Measurements from ENCODE around the gene TMA16.

TMA16 gene

GRCh38 chr4:163500586-163500985 is 6.1 kb downstream of the TMA16 start:
- no peak for FAIRE-seq
- DNase-seq (ENCODE audit: insufficient read length, low spot score) = no peak
- TF ChIP-seq POLR2AphosphoS5 (IDR thresholded peaks at IDR 0.05; ENCODE audit: low read depth, low read length) (no peak), POLR2A (IDR thresholded peaks at IDR 0.05; ENCODE audit: low read depth, low read length) (no peak), TAF1 (IDR thresholded peaks at IDR 0.05; ENCODE audit: low read depth, low read length) (no peak), POU2F2 (IDR thresholded peaks at IDR 0.05; ENCODE audit: low read depth, low read length) (no peak)

GRCh38 chr4:163505374-163505773 is 10.9 kb downstream of the TMA16 start:
- FAIRE-seq (no peak), DNase-seq (ENCODE audit: insufficient read length, low spot score) (no peak)
- TF ChIP-seq TAF1 (IDR thresholded peaks at IDR 0.05; ENCODE audit: low read depth, low read length) = no peak
- no peak for TF ChIP-seq POLR2AphosphoS5 (IDR thresholded peaks at IDR 0.05; ENCODE audit: low read depth, low read length)
- TF ChIP-seq POU2F2 (IDR thresholded peaks at IDR 0.05; ENCODE audit: low read depth, low read length) = no peak
- no peak for TF ChIP-seq POLR2A (IDR thresholded peaks at IDR 0.05; ENCODE audit: low read depth, low read length)
- TF ChIP-seq PAX5 (IDR thresholded peaks at IDR 0.05; ENCODE audit: insufficient read depth, low read length, severe bottlenecking) = no peak
- TF ChIP-seq SPI1 (IDR thresholded peaks at IDR 0.05; ENCODE audit: low read depth, low read length) = no peak

GRCh38 chr4:163515198-163515597 is 20.7 kb downstream of the TMA16 start:
- no peak for FAIRE-seq
- no peak for DNase-seq (ENCODE audit: insufficient read length, low spot score)
- TF ChIP-seq POLR2AphosphoS5 (IDR thresholded peaks at IDR 0.05; ENCODE audit: low read depth, low read length) = no peak
- TF ChIP-seq POU2F2 (IDR thresholded peaks at IDR 0.05; ENCODE audit: low read depth, low read length) = no peak
- TF ChIP-seq PAX5 (IDR thresholded peaks at IDR 0.05; ENCODE audit: insufficient read depth, low read length, severe bottlenecking) = no peak
- no peak for TF ChIP-seq POLR2A (IDR thresholded peaks at IDR 0.05; ENCODE audit: low read depth, low read length)
- no peak for TF ChIP-seq SPI1 (IDR thresholded peaks at IDR 0.05; ENCODE audit: low read depth, low read length)
- no peak for TF ChIP-seq TAF1 (IDR thresholded peaks at IDR 0.05; ENCODE audit: low read depth, low read length)

DNA sequence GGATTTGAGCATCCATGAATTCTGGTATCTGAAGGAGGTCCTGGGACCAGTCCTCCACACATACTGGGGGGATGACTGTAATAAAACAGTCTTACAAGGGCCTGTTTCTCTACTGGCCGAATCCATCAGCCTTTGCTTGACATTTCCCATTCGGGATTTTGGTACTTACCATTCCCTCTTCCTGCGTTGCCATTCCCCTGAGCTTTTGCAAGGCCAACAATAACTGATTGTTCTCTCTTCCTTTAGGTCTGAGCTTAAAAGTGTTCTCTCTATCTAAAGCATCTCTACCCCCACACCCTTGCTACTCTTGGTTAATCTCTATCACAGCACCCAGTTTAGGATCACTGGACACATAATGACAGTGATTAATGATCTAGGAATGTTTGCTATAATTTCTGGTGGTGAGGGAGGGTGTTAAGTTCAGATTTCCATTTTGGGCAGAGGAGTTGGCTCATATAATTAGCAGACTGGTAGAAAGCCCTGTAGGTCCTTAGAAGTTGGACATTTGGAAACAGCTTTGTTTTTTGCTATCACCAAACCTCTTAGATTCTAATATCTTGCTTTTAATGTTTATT is 29.4 kb downstream of the TMA16 start:
- FAIRE-seq (no peak), DNase-seq (ENCODE audit: insufficient read length, low spot score) (no peak)
- TF ChIP-seq POU2F2 (IDR thresholded peaks at IDR 0.05; ENCODE audit: low read depth, low read length) = no peak
- TF ChIP-seq SPI1 (IDR thresholded peaks at IDR 0.05; ENCODE audit: low read depth, low read length) = no peak
- no peak for TF ChIP-seq POLR2A (IDR thresholded peaks at IDR 0.05; ENCODE audit: low read depth, low read length)

GRCh38 chr4:163525982-163526381 is 31.5 kb downstream of the TMA16 start:
- FAIRE-seq (no peak), DNase-seq (ENCODE audit: insufficient read length, low spot score) (no peak)
- TF ChIP-seq POLR2A (IDR thresholded peaks at IDR 0.05; ENCODE audit: low read depth, low read length) = no peak
- no peak for TF ChIP-seq TAF1 (IDR thresholded peaks at IDR 0.05; ENCODE audit: low read depth, low read length)
- no peak for TF ChIP-seq SPI1 (IDR thresholded peaks at IDR 0.05; ENCODE audit: low read depth, low read length)
- TF ChIP-seq POLR2AphosphoS5 (IDR thresholded peaks at IDR 0.05; ENCODE audit: low read depth, low read length) = no peak
- no peak for TF ChIP-seq PAX5 (IDR thresholded peaks at IDR 0.05; ENCODE audit: insufficient read depth, low read length, severe bottlenecking)
- TF ChIP-seq POU2F2 (IDR thresholded peaks at IDR 0.05; ENCODE audit: low read depth, low read length) = no peak

DNA sequence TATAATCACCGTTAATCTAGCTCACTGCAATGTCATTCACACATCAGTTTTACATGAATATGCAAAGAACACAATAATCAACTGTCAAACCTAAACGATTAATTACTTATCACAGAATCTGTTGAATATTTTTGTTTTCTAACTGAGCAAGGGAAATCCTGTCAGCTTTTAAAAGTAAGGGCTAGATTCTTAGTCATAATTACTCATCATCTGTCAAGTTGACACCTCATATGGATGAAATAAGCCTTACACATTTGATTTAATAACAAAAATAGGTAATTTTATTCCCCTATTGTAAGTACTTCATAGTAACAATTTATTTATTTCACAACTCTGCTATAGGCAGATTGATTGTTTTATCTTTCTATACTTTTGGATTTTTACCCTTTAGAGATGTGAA is 32.7 kb downstream of the TMA16 start:
- TF ChIP-seq PAX5 (IDR thresholded peaks at IDR 0.05; ENCODE audit: insufficient read depth, low read length, severe bottlenecking) = no peak
- FAIRE-seq (no peak), DNase-seq (ENCODE audit: insufficient read length, low spot score) (no peak)

GRCh38 chr4:163528653-163529052 is 34.2 kb downstream of the TMA16 start:
- TF ChIP-seq POLR2A (IDR thresholded peaks at IDR 0.05; ENCODE audit: low read depth, low read length) (no peak), SPI1 (IDR thresholded peaks at IDR 0.05; ENCODE audit: low read depth, low read length) (no peak), PAX5 (IDR thresholded peaks at IDR 0.05; ENCODE audit: insufficient read depth, low read length, severe bottlenecking) (no peak), POU2F2 (IDR thresholded peaks at IDR 0.05; ENCODE audit: low read depth, low read length) (no peak), POLR2AphosphoS5 (IDR thresholded peaks at IDR 0.05; ENCODE audit: low read depth, low read length) (no peak), TAF1 (IDR thresholded peaks at IDR 0.05; ENCODE audit: low read depth, low read length) (no peak)
- peak; percentile 31 for FAIRE-seq
- no peak for DNase-seq (ENCODE audit: insufficient read length, low spot score)

GRCh38 chr4:163534056-163534455 is 39.6 kb downstream of the TMA16 start:
- DNase-seq (ENCODE audit: insufficient read length, low spot score) = no peak
- peak; percentile 43 for FAIRE-seq
- no peak for TF ChIP-seq SPI1 (IDR thresholded peaks at IDR 0.05; ENCODE audit: low read depth, low read length)
- TF ChIP-seq POU2F2 (IDR thresholded peaks at IDR 0.05; ENCODE audit: low read depth, low read length) = no peak
- no peak for TF ChIP-seq POLR2AphosphoS5 (IDR thresholded peaks at IDR 0.05; ENCODE audit: low read depth, low read length)
- TF ChIP-seq TAF1 (IDR thresholded peaks at IDR 0.05; ENCODE audit: low read depth, low read length) = no peak
- no peak for TF ChIP-seq PAX5 (IDR thresholded peaks at IDR 0.05; ENCODE audit: insufficient read depth, low read length, severe bottlenecking)
- no peak for TF ChIP-seq POLR2A (IDR thresholded peaks at IDR 0.05; ENCODE audit: low read depth, low read length)

GRCh38 chr4:163535657-163536056 is 41.2 kb downstream of the TMA16 start:
- TF ChIP-seq POU2F2 (IDR thresholded peaks at IDR 0.05; ENCODE audit: low read depth, low read length) (no peak), SPI1 (IDR thresholded peaks at IDR 0.05; ENCODE audit: low read depth, low read length) (no peak), PAX5 (IDR thresholded peaks at IDR 0.05; ENCODE audit: insufficient read depth, low read length, severe bottlenecking) (no peak), POLR2AphosphoS5 (IDR thresholded peaks at IDR 0.05; ENCODE audit: low read depth, low read length) (no peak), POLR2A (IDR thresholded peaks at IDR 0.05; ENCODE audit: low read depth, low read length) (no peak), TAF1 (IDR thresholded peaks at IDR 0.05; ENCODE audit: low read depth, low read length) (no peak)
- no peak for DNase-seq (ENCODE audit: insufficient read length, low spot score)
- FAIRE-seq = no peak

- no peak for DNase-seq (ENCODE audit: insufficient read length, low spot score)
- no peak for FAIRE-seq
- TF ChIP-seq TAF1 (IDR thresholded peaks at IDR 0.05; ENCODE audit: low read depth, low read length) (no peak), POU2F2 (IDR thresholded peaks at IDR 0.05; ENCODE audit: low read depth, low read length) (no peak), POLR2AphosphoS5 (IDR thresholded peaks at IDR 0.05; ENCODE audit: low read depth, low read length) (no peak), PAX5 (IDR thresholded peaks at IDR 0.05; ENCODE audit: insufficient read depth, low read length, severe bottlenecking) (no peak), POLR2A (IDR thresholded peaks at IDR 0.05; ENCODE audit: low read depth, low read length) (no peak), SPI1 (IDR thresholded peaks at IDR 0.05; ENCODE audit: low read depth, low read length) (no peak)
These were observed 41.6 kb downstream of the TMA16 start for GRCh38 chr4:163536091-163536490.

Measured in GM12891 (cell line).